ENCODE results near the gene ZNF367.
"Not testable (repeated sequence)": the region's sequence is repeated elsewhere in the genome, so short reads cannot be mapped to it uniquely, and the experiment has no call there.

Gene ZNF367

DNA sequence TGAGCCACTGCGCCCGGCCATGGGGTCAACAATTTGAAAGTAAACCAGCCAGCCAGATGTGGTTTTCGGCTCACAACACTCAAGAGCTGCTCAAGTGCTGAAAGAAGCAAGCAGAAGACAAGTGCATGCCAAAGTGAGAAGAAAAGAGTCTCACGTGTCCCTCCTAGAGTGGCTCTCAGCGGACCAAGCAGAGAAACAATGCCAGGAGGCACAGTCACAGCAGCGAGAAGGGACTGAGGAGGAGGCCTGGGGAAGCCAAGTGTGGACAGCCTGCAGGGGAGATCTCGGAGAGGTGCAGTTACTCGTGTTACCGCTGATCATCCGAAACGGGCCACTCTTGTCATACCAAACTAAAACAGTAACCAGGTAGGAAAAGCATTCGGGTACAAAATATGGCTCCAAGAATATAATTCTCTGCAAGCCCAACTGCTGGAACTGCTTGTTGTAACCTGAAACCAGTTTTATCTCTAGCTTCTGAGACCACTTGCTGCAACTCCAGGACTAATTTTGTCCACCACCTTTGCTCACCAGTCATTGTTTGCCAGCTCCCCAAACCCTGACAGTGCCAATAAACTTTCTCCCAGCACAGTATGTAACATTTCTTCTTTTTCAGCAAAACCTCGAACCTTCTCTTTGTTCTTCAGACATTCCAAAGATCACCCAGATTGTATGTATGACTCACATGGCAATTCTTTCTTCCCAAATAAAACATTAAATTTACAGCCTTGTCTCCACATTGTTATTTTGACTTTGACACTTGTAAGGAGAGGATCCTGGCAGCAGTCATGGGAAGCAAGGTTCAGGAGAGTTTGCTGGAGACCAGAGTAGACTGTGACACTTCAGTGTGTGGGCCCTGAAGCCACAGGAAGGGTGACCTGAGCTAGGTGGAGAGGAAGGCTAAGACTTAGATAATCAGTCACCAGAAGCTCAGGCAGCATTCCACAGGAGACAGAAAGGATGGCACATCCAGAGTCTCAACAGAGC lies 41.0 kb downstream of the ZNF367 start:
- no peaks in the 10 kb centered on the region for H3K4me1 ChIP-seq
- no peaks in the 10 kb centered on the region for H3K27me3 ChIP-seq
- no peak for DNase-seq
- TF ChIP-seq, protein P1, sequence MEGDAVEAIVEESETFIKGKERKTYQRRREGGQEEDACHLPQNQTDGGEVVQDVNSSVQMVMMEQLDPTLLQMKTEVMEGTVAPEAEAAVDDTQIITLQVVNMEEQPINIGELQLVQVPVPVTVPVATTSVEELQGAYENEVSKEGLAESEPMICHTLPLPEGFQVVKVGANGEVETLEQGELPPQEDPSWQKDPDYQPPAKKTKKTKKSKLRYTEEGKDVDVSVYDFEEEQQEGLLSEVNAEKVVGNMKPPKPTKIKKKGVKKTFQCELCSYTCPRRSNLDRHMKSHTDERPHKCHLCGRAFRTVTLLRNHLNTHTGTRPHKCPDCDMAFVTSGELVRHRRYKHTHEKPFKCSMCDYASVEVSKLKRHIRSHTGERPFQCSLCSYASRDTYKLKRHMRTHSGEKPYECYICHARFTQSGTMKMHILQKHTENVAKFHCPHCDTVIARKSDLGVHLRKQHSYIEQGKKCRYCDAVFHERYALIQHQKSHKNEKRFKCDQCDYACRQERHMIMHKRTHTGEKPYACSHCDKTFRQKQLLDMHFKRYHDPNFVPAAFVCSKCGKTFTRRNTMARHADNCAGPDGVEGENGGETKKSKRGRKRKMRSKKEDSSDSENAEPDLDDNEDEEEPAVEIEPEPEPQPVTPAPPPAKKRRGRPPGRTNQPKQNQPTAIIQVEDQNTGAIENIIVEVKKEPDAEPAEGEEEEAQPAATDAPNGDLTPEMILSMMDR (IDR thresholded peaks at IDR 0.05; ENCODE audit: low read depth, low read length) = no peak
- H3K9me3 ChIP-seq = no peaks in the 10 kb centered on the region
- H3K4me3 ChIP-seq (ENCODE audit: low read depth, low read length) = no peak overlapping the region
- no peaks in the 10 kb centered on the region for H3K36me3 ChIP-seq

- not testable (repeated sequence) for DNase-seq; H3K4me3 ChIP-seq (ENCODE audit: low read depth, low read length); H3K9me3 ChIP-seq; H3K36me3 ChIP-seq; H3K27me3 ChIP-seq; H3K4me1 ChIP-seq
Measured at GRCh38 chr9:96375507-96375906, 42.7 kb downstream of the ZNF367 start.

- Histone ChIP-seq H3K4me1 (no peaks in the 10 kb centered on the region), H3K9me3 (no peaks in the 10 kb centered on the region), H3K27me3 (no peaks in the 10 kb centered on the region), H3K4me3 (ENCODE audit: low read depth, low read length) (no peak overlapping the region), H3K36me3 (no peaks in the 10 kb centered on the region; the same call in 1 of the 2 replicates)
- TF ChIP-seq, protein P1 (IDR thresholded peaks at IDR 0.05; ENCODE audit: low read depth, low read length) = no peak
- no peak for DNase-seq
Measured at GRCh38 chr9:96367943-96368342, 50.2 kb downstream of the ZNF367 start.

GRCh38 chr9:96363175-96363967 lies 54.8 kb downstream of the ZNF367 start:
- no peaks in the 10 kb centered on the region for H3K4me1 ChIP-seq
- no peaks in the 10 kb centered on the region; the same call in 1 of the 2 replicates for H3K36me3 ChIP-seq
- no peaks in the 10 kb centered on the region for H3K9me3 ChIP-seq
- no peak overlapping the region for H3K4me3 ChIP-seq (ENCODE audit: low read depth, low read length)
- no peaks in the 10 kb centered on the region for H3K27me3 ChIP-seq
- TF ChIP-seq, protein P1 (IDR thresholded peaks at IDR 0.05; ENCODE audit: low read depth, low read length) = no peak
- DNase-seq = no peak

- H3K9me3 ChIP-seq; H3K27me3 ChIP-seq; H3K36me3 ChIP-seq; H3K4me3 ChIP-seq (ENCODE audit: low read depth, low read length); DNase-seq; H3K4me1 ChIP-seq: not testable (repeated sequence)
Measured at GRCh38 chr9:96362119-96362518, 56.1 kb downstream of the ZNF367 start.

- H3K9me3 ChIP-seq = no peaks in the 10 kb centered on the region
- DNase-seq = no peak
- TF ChIP-seq, protein P1 (IDR thresholded peaks at IDR 0.05; ENCODE audit: low read depth, low read length) = no peak
Measured at GRCh38 chr9:96361668-96362067, 56.5 kb downstream of the ZNF367 start.

More at GRCh38 chr9:96361668-96362067, 56.5 kb downstream of the ZNF367 start:
- no peaks in the 10 kb centered on the region; the same call in 1 of the 2 replicates for H3K36me3 ChIP-seq
- no peaks in the 10 kb centered on the region for H3K27me3 ChIP-seq
- no peaks in the 10 kb centered on the region for H3K4me1 ChIP-seq
- no peak overlapping the region for H3K4me3 ChIP-seq (ENCODE audit: low read depth, low read length)

Measured in BE2C (cell line).